HG03342 (cell line): ENCODE results near the gene IFT22.
"Not testable (repeated sequence)": the region's sequence is repeated elsewhere in the genome, so short reads cannot be mapped to it uniquely, and the experiment has no call there.

Experiments
- ATAC-seq: cut with Tn5 transposase; IDR thresholded peaks from one replicate; pipeline ENCODE4 v1.9.1; 2021; ENCODE audit warnings: mild to moderate bottlenecking, moderate library complexity; ENCODE audit not compliant: unreplicated experiment

Gene IFT22

DNA sequence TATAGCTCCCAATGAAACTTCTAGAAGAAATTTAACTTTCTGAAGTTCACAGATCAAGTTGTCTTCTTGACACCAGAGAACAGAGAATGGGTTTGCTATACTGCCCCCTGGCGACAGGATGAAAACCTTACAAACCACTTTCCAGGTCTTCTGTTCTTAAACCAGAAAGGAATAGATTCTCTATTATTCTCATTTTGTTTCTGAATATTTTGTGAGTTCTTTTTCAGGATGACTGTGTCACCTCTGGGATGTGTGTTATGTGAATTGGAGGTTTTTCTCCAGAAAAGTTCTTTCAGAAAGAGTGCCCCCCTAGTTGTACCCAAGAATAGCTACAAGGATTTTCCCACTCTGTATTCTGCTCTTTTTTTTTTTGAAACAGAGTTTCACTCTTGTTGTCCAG lies 6.3 kb downstream of the IFT22 start:
- ATAC-seq = no peak

DNA sequence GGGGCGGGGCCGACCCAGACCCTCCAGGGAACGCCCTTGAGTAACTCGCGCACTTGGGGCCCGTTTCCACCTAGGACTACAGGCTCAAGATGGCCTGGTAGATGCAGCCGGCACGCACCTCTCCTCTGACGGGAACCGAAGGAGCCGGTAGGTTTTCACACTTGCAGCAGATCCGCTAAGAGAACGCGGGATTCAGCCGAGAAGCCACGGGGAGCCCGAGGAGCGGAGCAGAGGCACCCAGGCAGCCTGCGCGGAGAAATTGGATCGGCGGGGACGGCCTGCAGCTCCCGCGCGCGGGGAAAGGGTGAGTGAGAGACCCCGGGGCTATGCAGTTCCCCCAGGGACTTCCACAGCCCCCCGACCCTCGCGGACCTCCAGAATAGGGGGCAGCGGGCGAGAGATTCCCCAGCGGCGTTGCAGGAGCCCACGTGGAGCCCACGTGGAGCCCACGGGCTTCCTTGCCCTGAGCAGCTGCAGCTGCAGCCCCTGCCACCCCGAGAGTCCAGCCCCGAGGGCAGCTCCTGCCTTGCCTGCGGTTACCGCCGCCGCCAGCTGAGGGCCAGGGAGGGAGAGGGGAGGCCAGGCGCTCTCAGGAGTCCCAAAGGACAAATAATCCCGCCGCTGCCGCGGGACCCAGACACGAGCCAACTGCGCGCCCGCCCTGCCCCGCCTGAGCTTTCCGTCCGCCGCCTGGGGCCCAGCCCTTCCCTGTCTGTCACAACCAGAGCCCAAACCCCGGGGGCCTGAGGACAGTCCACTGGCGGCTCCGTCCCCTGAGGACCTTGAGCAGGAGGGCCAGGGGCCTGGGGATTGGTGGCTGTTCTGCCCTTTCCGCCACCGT lies 13.1 kb downstream of the IFT22 start:
- ATAC-seq = no peak

DNA sequence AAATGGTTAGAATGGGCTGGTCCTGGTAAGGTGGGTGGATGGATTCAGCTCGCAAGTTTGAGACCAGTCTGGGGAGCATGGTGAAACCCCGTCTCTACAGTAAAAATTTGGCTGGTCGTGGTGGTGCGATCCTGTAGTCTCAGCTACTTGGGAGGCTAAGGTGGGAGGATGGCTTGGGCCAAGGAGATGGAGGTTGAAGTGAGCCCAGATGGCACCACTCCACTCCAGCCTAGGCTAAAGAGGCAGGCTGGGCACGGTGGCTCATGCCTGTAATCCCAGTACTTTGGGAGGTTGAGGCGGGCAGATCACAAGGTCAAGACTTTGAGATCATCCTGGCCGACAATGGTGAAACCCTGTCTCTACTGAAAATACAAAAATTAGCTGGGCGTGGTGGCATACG lies 15.3 kb downstream of the IFT22 start:
- no peak for ATAC-seq

DNA sequence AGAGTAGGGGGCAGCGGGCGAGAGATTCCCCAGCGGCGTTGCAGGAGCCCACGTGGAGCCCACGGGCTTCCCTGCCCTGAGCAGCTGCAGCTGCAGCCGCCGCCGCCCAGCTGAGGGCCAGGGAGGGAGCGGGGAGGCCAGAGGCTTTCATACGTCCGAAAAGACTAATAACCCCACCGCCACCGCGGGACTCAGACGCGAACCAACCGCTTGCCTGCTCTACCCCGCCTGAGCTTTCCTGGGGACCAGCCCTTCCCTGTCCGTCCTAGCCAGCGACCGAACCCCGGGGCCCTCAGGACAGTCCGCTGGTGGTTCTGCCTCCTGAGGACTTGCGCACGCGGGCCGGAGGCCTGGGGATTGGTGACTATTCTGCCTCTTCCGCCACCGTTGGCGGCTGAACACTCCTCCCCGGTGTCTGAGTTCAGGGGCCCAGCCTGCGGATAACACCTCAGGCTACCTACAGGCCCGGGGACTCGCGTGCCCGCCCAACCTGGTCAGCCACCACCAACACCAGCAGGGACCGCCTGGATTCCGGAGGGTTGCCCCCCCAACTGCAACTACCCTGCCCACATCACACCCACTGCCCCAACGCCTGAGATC lies 18.4 kb downstream of the IFT22 start:
- ATAC-seq = no peak

DNA sequence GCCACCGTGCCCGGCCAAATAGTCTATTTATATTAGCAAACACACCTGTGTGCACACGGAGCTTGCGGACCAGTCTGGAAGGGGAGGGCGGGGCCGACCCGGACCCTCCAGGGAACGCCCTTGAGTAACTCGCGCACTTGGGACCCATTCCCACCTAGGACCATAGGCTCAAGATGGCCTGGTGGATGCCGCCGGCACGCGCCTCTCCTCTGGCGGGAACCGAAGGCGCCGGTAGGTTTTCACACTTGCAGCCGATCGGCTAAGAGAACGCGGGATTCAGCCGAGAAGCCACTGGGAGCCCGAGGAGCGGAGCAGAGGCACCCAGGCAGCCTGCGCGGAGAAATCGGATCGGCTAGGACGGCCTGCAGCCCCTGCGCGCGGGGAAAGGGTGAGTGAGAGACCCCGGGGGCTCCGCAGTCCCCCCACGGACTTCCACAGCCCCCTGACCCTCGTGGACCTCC lies 18.9 kb downstream of the IFT22 start:
- ATAC-seq = no peak

DNA sequence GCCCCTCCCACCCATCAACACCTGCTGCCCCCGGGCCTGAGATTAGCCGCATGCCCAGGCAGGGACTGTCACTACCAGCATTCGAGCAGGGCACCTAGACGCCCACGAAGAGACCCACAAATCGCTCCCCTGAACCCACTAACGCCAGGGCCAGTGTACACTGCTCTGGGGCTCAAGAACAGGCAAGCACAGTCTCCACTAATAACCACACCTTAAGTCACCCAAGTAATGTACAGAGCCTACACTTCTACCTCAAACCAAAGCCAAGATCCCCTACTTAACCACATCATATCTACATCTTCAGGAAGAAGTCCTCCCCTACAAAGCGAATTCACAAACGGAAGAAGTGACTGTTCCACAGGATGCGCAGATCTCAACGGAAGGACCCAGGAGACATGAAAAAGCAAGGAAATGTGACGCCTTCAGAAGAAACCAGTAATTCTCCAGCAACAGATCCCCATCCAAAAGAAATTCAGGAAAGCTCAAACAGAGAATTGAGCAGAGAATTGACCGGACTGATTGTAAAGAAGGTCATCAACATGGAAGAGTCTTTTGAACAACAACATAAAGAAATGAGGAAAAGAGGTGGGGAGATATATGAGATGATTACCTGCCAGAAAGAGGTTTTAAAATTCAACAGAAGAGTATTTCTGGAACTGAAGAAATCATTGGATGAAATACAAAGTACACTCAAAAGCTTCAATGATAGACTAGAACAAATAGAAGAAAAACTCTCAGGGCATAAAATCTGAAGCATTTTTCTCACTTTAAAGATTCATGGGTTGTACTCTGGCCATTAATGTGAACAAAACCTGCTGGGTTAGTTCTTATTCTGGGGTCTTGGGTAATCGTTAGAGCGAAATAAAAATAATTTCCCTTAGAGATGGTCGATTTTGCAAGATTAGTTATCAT lies 20.9 kb downstream of the IFT22 start:
- no peak for ATAC-seq

DNA sequence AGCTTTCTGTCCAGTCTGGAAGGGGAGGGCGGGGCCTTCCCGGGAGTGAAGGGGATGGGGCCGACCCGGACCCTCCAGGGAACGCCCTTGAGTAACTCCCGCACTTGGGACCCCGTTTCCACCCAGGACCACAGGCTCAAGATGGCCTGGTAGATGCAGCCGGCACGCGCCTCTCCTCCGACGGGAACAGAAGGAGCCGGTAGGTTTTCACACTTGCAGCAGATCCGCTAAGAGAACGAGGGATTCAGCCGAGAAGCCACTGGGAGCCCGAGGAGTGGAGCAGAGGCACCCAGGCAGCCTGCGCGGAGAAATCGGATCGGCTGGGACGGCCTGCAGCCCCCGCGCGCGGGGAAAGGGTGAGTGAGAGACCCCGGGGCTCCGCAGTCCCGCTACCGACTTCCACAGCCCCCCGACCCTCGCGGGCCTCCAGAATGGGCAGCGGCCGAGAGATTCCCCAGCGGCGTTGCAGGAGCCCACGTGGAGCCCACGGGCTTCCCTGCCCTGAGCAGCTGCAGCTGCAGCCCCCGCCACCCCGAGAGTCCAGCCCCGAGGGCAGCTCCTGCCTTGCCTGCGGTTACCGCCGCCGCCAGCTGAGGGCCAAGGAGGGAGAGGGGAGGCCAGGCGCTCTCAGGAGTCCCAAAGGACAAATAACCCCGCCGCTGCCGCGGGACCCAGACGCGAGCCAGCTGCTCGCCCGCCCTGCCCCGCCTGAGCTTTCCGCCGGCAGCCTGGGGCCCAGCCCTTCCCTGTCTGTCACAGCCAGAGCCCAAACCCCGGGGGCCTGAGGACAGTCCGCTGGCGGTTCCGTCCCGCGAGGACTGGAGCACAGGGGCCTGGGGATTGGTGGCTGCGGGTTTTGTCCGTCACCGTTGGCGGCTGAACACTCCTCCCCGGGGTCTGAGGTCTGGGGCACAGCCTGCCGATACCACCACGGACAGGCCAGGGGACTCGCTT lies 21.8 kb downstream of the IFT22 start:
- no peak for ATAC-seq

DNA sequence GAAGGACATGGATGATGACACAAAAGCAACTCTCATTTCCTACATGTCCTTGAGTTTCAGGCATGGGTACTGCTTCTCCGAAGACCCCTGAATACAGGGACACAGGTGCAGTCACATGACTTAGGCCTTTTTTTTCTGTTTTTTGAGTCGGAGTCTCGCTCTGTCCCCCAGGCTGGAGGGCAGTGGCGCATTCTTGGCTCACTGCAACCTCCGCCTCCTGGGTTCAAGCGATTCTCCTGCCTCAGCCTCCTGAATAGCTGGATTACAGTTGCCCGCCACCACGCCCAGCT lies 26.8 kb downstream of the IFT22 start:
- no peak for ATAC-seq

DNA sequence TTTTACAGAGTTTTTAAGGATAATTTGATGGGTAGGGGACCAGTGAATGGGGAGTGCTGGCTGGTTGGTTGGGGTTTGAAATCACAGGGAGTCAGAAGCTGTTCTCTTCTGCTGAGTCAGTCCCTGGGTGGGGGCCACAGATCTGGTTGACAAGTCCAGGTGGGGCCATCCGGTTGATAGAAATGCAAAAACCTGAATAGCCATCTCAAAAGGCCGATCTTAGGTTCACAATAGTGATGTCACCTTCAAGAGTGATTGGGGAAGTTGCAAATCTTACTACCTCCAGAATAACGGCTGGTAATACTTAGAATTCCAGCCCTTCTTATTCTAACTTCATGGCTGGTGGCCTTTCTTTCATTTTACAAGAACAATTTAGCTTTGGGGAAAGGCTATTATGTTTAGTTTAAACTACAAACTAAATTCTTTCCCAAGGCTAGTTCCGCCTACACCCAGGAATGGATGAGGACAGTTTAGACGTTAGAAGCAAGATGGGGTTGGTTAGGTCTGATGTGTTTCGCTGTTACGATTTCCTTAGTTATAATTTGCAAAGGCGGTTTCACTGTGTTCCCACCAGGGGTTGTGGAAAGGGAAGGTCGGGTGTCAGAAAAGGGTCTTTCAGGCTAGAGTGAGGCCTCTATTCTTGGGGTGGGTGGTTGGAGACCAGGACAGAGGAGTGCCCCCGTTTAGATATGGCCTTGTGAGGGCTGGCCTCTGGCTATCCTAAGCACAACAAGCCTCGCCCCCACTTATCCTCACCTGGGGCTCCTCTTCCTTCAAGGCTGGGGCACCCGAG lies 27.4 kb downstream of the IFT22 start:
- no peak for ATAC-seq

DNA sequence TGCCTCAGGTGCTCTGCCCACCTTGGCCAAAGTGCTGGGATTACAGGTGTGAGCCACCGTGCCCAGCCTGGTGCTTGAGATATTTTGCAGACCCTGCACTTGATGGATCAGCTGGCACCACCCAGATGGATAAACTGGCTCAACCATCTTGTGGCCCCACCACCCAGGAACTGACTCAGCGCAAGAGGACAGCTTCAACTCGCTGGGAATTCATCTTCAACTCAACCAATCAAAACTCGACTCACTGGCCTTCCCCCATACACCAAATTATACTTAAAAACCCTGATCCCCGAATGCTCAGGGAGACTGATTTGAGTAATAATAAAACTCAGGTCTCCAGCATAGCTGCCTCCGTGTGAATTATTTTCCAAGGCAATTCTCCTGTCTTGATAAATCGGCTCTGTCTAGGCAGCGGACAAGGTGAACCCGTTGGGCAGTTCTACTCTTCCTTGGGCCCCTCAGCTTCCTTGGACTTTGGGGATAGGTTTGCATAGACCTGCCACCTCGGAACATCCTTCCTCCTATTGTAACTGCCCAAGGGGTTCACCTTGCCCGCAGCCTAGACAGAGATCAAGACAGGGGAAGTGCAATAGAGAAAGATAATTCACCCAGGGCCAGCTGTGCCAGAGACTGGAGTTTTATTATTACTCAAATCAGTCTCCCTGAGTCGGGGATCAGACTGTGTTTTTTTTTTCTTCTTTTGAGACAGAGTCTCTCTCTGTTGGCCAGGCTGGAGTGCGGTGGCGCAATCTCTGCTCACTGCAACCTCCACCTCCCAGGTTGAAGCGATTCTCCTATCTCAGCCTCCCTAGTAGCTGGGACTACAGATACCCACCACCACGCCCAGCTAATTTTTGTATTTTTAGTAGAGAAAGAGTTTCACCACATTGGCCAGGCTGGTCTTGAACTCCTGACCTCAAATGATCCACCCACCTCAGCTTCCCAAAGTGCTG lies 28.3 kb downstream of the IFT22 start:
- ATAC-seq = not testable (repeated sequence)

DNA sequence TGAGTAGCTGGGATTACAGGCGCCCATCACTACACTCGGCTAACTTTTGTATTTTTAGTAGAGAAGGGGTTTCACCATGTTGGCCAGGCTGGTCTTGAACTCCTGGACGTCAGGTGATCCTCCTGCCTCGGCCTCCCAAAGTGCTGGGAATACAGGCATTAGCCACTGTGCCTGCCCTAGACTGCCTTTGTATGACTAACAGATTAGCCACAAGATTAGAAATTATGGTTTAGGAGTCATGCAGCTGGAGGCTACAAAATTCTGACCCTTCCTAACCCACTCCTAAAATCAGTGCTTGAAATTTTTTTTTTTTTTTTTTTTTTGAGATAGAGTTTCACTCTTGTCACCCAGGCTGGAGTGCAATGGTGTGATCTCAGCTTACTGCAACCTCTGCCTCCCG lies 29.0 kb downstream of the IFT22 start:
- ATAC-seq = not testable (repeated sequence)

DNA sequence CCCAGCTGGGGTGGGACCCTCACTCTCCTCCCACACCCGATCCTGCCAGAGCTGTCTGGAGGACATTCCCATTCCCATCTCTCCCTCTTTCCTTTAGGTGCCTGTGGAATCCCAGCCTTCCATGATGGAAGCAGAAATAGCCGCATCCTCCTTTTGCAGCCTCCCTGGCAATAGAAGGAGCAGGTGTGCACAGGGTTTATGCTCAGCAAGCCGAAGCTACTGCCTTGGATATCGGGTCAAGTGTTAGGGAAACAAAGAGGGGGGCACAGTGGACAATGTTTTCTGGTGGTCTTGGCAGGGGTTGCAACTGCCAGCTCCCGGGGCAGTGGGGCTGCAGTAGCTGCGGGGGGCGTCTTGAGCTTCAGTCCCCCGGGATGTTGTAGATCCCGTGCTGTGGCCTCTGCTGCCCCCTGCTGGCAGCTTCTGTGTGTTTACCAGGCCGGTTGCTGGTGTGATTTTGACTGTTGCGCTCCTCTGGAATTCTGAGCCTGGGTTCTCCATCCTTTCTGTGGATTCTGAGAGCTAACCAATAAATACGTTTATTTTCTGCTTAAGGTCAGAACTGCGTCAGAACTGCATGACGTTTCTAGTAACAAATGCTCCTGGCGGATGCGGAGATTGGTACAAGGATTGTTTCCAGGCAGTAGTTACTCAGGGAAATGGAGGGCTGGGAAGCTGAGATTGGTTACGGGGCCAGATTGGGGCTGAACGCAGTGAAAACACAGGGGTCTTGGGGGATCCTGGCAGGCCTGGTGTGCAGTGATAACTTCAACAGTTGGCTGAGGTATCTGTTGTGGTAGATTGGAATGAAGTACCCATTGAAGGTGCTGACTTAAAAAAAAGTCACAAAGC lies 31.2 kb downstream of the IFT22 start:
- not testable (repeated sequence) for ATAC-seq

DNA sequence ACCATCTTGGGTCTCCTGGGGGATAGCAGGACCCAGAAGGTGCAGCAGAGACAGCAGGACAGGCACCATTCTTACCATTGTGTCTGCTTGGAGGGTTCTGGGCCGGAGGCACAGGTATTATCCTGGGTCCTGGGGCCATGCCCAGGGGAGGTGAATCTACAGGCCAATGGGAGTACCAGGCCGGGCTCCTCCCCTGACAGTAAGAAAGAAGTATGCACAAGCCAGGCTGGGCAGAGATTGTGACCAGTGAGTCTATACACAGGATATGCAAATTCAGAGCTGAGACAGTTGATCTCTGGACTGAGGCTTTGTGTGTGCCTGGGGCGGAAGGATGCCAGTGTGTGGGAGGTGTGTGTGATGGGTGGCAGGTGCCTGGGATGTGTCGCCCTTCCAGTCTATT lies 31.9 kb downstream of the IFT22 start:
- peak; percentile 79 for ATAC-seq

DNA sequence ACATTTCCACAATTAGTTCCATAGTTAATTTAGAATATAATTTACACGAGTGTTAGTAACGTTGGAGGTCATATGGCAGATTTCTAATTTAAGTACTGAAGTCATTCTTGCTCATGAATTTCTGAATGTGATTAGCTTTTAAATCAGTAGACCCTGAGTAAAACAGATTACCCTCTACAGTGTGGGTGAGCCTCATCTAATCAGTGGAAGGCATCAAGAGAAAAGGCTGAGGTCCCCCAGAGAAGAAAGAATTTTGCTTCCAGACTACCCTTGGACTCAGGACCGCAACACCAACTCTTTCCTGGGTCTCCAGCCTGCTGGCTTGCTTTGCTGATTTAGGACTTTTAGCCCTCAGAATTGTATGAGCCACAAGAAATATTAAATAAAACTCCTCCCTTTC lies 33.2 kb downstream of the IFT22 start:
- no peak for ATAC-seq

DNA sequence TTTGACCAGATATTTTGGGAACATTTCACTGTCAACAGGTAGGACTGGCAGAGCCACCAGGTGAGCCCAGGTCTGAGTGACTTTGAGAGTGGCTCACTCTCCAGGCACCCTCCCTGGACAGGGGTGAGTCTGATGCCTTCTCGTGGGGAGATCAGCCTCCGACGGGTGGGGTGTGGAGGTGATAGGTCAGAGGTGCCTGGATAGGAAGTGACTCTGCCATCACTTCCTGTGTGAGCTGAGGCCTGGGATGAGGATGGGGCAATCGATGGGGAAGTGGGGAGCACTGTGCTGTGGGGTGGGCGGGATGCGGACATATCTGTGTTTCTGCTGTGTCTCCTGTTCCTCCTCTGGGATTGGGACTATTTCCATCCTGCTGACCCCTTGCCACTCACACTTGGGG lies 34.6 kb downstream of the IFT22 start:
- no peak for ATAC-seq

DNA sequence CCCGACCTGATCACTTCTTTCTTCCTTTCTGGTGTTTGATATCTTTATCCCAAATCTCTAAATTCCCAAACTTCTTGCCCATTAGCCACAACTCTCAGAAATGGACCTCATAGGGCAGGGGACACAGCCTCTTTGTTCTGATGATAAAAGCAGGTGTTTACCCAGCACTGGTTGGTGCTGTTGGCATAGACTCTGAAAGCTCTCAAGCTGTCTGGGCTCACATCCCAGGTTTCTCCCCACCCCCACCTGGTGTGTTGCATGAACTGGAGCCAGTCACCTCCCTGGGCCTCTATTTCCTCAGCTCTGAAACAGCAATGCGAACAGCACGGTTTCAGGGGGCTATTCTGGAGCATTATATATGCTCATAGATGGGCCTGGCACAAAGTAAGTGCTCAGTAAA lies 35.7 kb downstream of the IFT22 start:
- not testable (repeated sequence) for ATAC-seq

DNA sequence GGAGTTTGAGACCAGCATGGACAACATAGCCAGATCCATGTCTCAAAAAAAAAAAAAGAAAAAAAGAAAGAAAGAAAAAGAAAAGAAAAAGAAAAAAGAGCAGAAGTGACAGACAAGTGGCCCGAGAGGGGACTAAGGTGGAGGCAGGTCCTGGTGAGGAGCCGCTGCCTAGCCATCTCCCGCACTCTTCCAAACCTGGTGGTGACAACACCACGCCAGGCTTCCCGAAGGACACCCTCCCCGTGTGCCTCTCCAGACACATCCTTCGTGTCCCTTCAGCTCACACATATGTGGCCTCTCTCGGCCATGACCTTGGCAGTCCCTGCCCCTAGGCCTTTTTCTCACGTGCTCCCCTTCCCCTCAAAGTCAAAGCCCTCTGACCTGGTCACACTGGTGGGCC lies 36.4 kb downstream of the IFT22 start:
- ATAC-seq = no peak

DNA sequence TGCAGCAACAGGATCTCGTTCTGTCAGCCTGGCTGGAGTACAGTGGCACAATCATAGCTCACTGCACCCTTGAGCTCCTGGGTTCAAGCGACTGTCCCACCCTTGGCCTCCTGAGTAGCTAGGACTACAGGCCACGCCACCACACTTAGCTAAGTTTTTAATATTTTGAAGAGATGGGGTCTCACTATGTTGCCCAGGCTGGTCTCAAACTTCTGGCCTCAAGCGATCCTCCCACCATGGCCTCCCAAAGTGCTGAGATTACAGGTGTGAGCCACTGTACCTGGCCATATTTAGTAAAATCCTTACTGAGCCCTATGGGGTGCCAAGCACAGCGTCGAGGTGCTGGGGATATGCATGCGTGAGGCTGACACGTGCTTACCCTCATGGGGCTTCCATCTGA lies 40.7 kb downstream of the IFT22 start:
- ATAC-seq = not testable (repeated sequence)
